Measurements from ENCODE around the gene PTPRR. TPM values are rescaled to one million over a fixed set of nuclear protein-coding genes. Genes with fewer than 3 reads are reported as not detected.

Gene PTPRR
- total and polyA plus RNA-seq, 2 of the 13 experiments (the other 11 are each of a cell fraction or from before 2014, with no cell fraction given) = not detected

DNA sequence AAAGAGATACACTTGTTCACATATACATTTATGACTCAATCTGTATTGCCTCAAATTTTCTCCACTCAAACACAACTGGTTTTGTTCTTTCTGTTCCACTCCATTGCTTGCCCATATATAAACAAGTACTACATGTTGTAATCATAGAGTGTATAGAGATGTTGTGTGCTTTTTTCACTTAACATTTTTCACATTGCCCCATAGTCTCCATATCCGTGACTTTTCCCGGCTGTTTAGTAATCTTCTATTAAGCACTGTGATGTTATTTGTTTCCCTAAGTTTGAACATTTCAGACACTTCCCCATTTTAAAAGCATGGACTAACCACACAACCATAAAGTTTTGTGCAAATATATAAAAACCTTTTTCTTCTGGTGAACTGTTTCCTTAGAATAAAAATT lies 45.5 kb upstream of the PTPRR start (continued):
- TF ChIP-seq ATF6 (CRISPR knock-in tag; conservative IDR thresholded peaks at IDR 0.05) = no peak

- BruUV-seq (replicated peaks) = no TSS peak
- no peak overlapping the region for H3K9ac ChIP-seq (ENCODE audit: insufficient read depth, low read depth, low read length)
- POLR2A ChIA-PET = no interaction called here
These were observed 44.5 kb upstream of the PTPRR start for GRCh38 chr12:70964867-70965510.

More at GRCh38 chr12:70964867-70965510, 44.5 kb upstream of the PTPRR start:
- in situ Hi-C loops (cut with HindIII; ENCODE audit: extremely low pct_ligation_motif_present, low pct_unique_long_range_greater_than_20kb) (no loop called here), intact Hi-C loops (cut with micrococcal nuclease; ENCODE audit: unreplicated experiment) (no loop called here)
- no peaks in the 10 kb centered on the region for H3K79me2 ChIP-seq (ENCODE audit: insufficient read depth, low read length)
- H3K36me3 ChIP-seq (replicated peaks in 1 of 2; ENCODE audit: control insufficient read depth in 1 of 2, insufficient read depth in 2 of 2, low read length in 2 of 2) = no peaks in the 10 kb centered on the region
- WGBS (ENCODE audit: low lambda C conversion rate) = 21% methylated on average over 4 of the region's 4 CpGs
- no peaks in the 10 kb centered on the region for H3K4me1 ChIP-seq (ENCODE audit: insufficient read depth, low read length)
- H2AFZ ChIP-seq (ENCODE audit: low read length) = no peak overlapping the region
- H3K27ac ChIP-seq (ENCODE audit: extremely low read length, insufficient read depth, low read length) = no peak overlapping the region
- no peaks in the 10 kb centered on the region for H3K27me3 ChIP-seq (ENCODE audit: control insufficient read depth in 1 of 2, insufficient read depth in 2 of 2, low read length in 2 of 2)
- no peak overlapping the region for H3K4me3 ChIP-seq (replicated peaks in 1 of 3; ENCODE audit: insufficient read depth in 1 of 3, low read depth in 2 of 3, low read length in 3 of 3)
- H3K9me3 ChIP-seq (ENCODE audit: low read length) = no peaks in the 10 kb centered on the region
- H3K4me2 ChIP-seq (ENCODE audit: low read depth, low read length) = no peak overlapping the region
- no peaks in the 10 kb centered on the region for H4K20me1 ChIP-seq (ENCODE audit: insufficient read depth, low read length)
- TF ChIP-seq ZNF468 (CRISPR knock-in tag; IDR thresholded peaks at IDR 0.05) = no peak
- no peak for TF ChIP-seq EZH2 (conservative IDR thresholded peaks at IDR 0.05; ENCODE audit: low read depth, low read length)
- no peak for TF ChIP-seq ZFYVE20 (CRISPR knock-in tag; IDR thresholded peaks at IDR 0.05; ENCODE audit: borderline replicate concordance, low read depth)
- TF ChIP-seq TFE3 (CRISPR knock-in tag; IDR thresholded peaks at IDR 0.05) = no peak
- no peak for TF ChIP-seq DMAP1 (CRISPR knock-in tag; IDR thresholded peaks at IDR 0.05)
- TF ChIP-seq GABPB1 (CRISPR knock-in tag; IDR thresholded peaks at IDR 0.05) = no peak
- no peak for TF ChIP-seq SP4 (CRISPR knock-in tag; IDR thresholded peaks at IDR 0.05)
- no peak for TF ChIP-seq RORA (CRISPR knock-in tag; IDR thresholded peaks at IDR 0.05)
- no peak for TF ChIP-seq SATB2 (CRISPR knock-in tag; IDR thresholded peaks at IDR 0.05)
- no peak for TF ChIP-seq ATF7 (IDR thresholded peaks at IDR 0.05)
- TF ChIP-seq ATF7 (CRISPR knock-in tag; IDR thresholded peaks at IDR 0.05) = no peak
- no peak for TF ChIP-seq ZNF660 (CRISPR knock-in tag; IDR thresholded peaks at IDR 0.05; ENCODE audit: borderline replicate concordance, low read depth)
- no peak for TF ChIP-seq BRD4 (CRISPR knock-in tag; IDR thresholded peaks at IDR 0.05)
- TF ChIP-seq BHLHE40 (IDR thresholded peaks at IDR 0.05; ENCODE audit: low read length) = no peak
- no peak for TF ChIP-seq ZNF616 (CRISPR knock-in tag; IDR thresholded peaks at IDR 0.05; ENCODE audit: low read depth)
- no peak for TF ChIP-seq ZNF674 (CRISPR knock-in tag; IDR thresholded peaks at IDR 0.05; ENCODE audit: low read depth)
- TF ChIP-seq MIXL1 (CRISPR knock-in tag; IDR thresholded peaks at IDR 0.05) = no peak
- no peak for TF ChIP-seq NFE2L1 (CRISPR knock-in tag; IDR thresholded peaks at IDR 0.05; ENCODE audit: borderline replicate concordance)
- ATAC-seq = no peak
- CTCF ChIA-PET (ENCODE audit: low intra/inter-chr PET ratio, low total read pairs) = no interaction called here
- DNase-seq (ENCODE audit: low spot score) = no peak
- no peak for FAIRE-seq

All from HepG2 (cell line).